GM23248 (cell line): ENCODE measurements around the gene NPTN.

Experiments used
- EZH2 ChIP-seq: fragments of 200-600 bp; sonication (generic); IDR thresholded peaks from 2 replicates; pipeline ENCODE4 v1.6.1; 2018; ENCODE audit warnings: antibody characterized with exemption, mild to moderate bottlenecking; ENCODE audit not compliant: insufficient read depth, poor library complexity, severe bottlenecking
- EZH2phosphoT487 ChIP-seq: fragments of 200-600 bp; sonication (generic); IDR thresholded peaks from 2 replicates; pipeline ENCODE4 v1.6.1; 2018; ENCODE audit warnings: antibody characterized with exemption, moderate library complexity, mild to moderate bottlenecking, low read depth; ENCODE audit not compliant: insufficient read depth

DNA sequence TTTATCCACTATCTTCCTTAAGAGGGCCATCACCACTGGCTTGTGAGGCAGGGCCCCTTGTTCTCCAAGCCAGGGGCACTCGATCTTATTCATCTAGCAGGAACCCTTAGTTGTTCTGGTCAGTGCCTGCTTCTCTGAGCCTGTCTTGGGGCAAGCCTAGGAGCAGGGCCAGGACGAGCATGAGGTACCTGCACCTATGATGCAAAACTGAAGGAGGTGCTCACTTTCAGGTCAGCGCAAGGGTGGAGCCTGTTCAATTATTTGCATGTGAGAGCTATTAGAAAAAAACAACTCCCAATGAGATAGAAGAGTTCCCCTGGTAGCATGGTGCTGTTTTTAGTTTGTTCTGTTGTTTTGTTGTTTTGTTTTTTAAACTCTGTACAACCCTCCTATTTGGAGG is 46.0 kb upstream of the NPTN start:
- TF ChIP-seq EZH2 (no peak), EZH2phosphoT487 (no peak)
